NCI-H446 (cell line): ENCODE measurements around the gene FLG2.
"Not testable (repeated sequence)": the region's sequence is repeated elsewhere in the genome, so short reads cannot be mapped to it uniquely, and the experiment has no call there.

Experiments
- DNase-seq, 2 experiments: peaks; one replicate each; lab custom pipeline; 2025; lab: John Stamatoyannopoulos, UW

Gene FLG2

DNA sequence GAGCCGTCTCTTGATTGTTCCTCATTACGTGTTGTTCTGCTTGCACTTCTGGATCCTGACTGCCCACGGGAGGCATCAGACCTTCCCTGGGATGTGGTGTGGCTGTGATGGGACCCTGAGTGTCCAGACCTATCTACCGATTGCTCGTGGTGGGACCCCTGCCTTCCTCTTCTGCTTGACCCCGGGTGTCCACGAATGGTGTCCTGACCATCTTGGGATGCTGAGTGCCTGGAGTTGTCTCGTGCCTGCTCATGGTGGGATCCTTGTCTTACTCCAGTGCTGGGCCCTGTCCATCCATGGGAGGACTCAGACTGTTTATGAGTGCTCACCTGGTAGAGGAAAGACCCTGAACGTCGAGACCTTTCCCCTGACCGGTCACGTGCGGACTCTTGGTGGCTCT lies 47.6 kb downstream of the FLG2 start:
- not testable (repeated sequence) for DNase-seq

DNA sequence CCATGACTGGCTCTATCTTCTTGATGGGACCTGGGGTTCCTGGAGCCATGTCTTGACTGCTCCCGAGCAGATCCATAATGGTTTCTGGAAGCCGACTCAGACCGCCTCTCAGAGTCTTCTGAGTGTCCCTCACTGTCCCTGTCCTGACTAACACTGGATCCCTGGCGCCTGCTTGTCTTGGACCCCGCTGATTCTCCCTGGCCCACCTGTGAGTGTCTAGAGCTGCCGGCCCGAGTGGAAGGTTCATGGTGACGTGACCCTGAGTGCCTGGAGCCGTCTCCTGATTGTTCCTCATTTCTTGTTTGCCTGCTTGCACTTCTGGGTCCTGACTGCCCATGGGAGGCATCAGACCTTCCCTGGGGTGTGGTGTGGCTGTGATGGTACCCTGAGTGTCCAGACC lies 49.9 kb downstream of the FLG2 start:
- no peak for DNase-seq

DNA sequence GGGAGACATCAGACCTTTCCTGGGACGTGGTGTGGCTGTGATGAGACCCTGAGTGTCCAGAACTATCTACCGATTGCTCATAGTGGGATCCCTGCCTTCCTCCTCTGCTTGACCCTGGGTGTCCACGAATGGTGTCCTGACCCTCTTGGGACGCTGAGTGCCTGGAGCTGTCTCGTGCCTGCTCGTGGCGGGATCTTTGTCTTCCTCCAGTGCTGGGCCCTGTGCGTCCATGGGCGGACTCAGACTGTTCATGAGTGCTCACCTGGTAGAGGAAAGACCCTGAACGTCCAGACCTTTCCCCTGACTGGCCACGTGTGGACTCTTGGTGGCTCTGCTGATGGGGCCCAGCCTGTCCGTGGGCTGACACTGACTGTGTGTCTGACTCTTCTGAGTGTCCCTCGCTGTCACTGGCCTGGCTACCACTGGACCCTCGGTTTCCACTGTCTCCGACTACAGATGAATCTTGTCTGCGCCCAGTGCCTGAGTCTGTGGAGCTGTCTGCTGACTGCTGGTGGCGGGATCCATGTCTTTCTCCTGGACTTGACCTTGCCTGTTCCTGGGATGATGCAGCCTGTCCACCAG lies 50.4 kb downstream of the FLG2 start:
- not testable (repeated sequence) for DNase-seq

DNA sequence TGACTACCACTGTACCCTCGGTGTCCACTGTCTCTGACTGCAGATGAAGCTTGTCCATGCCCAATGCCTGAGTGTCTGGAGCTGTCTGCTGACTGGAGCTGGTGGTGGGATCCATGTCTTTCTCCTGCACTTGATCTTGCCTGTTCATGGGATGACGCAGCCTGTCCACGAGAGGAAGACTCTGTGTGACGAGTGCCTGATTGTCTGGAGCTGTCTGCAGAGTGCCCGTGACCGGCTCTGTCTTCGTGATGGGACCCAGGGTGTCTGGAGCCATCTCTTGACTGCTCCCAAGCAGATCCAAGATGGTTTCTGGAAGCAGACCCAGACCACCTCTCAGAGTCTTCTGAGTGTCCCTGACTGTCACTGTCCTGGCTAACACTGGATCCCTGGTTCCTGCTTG lies 51.0 kb downstream of the FLG2 start:
- DNase-seq: not testable (repeated sequence)

- DNase-seq: not testable (repeated sequence)
These were observed 51.8 kb downstream of the FLG2 start for GRCh38 chr1:152307970-152308369.

DNA sequence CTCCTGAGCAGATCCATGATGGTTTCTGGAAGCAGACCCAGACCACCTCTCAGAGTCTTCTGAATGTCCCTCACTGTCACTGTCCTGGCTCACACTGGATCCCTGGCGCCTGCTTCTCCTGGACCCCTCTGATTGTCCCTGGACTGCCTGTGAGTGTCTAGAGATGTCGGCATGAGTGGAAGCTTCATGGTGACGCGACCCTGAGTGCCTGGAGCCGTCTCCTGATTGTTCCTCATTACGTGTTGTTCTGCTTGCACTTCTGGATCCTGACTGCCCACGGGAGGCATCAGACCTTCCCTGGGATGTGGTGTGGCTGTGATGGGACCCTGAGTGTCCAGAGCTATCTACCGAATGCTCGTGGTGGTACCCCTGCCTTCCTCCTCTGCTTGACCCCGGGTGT lies 53.7 kb downstream of the FLG2 start:
- not testable (repeated sequence) for DNase-seq

GRCh38 chr1:152304773-152305172 lies 55.0 kb downstream of the FLG2 start:
- not testable (repeated sequence) for DNase-seq

GRCh38 chr1:152303139-152303872 lies 56.5 kb downstream of the FLG2 start:
- not testable (repeated sequence) for DNase-seq
